Neutrophil (primary cell): ENCODE data around the gene LDLRAD4.

Source experiments
- H3K27ac ChIP-seq: fragments of 200-600 bp; sonication (generic); 2 replicates; pipeline ENCODE4 v1.5.1; 2016; ENCODE audit warnings: mild to moderate bottlenecking, moderate library complexity
- H3K27me3 ChIP-seq: fragments of 200-600 bp; sonication (generic); 2 replicates; pipeline ENCODE4 v1.6.0; 2016; ENCODE audit warnings: mild to moderate bottlenecking
- H3K36me3 ChIP-seq: fragments of 200-600 bp; sonication (generic); 2 replicates; pipeline ENCODE4 v1.5.1; 2017
- H3K4me1 ChIP-seq, 2 experiments: fragments of 200-600 bp in 1 of 2; sonication (generic) in 1 of 2; 1 replicate in 1 of 2; 2 replicates in 1 of 2; pipeline versions ENCODE4 v1.5.1 to v1.6.1; 2013 to 2016; ENCODE audit warnings: low read depth in 1 of 2, low read length in 1 of 2, mild to moderate bottlenecking in 1 of 2, moderate library complexity in 1 of 2; ENCODE audit not compliant: control insufficient read depth in 1 of 2, insufficient read depth in 1 of 2
- H3K4me3 ChIP-seq, 2 experiments: fragments of 200-600 bp in 1 of 2; sonication (generic) in 1 of 2; 1 replicate in 1 of 2; 2 replicates in 1 of 2; pipeline ENCODE4 v1.5.1; 2013 to 2016; ENCODE audit warnings: low read depth in 1 of 2, low read length in 1 of 2, mild to moderate bottlenecking in 1 of 2, moderate library complexity in 1 of 2
- H3K9me3 ChIP-seq: fragments of 200-600 bp; sonication (generic); 2 replicates; pipeline ENCODE4 v1.5.1; 2016
- CTCF ChIP-seq: fragments of 200-600 bp; sonication (generic); IDR thresholded peaks from 2 replicates; pipeline ENCODE4 v1.5.1; 2016; ENCODE audit warnings: antibody characterized with exemption

The LDLRAD4 gene

GRCh38 chr18:13527256-13527655 is 308.7 kb downstream of the LDLRAD4 start:
- Histone ChIP-seq H3K4me1 (no peaks in the 10 kb centered on the region), H3K4me3 (no peak overlapping the region), H3K9me3 (no peaks in the 10 kb centered on the region), H3K36me3 (peaks cover 30% of the 10 kb centered on the region), H3K27me3 (no peaks in the 10 kb centered on the region), H3K27ac (no peak overlapping the region)
- no peak for TF ChIP-seq CTCF

- no peak overlapping the region for H3K27ac ChIP-seq
- H3K4me1 ChIP-seq: no peaks in the 10 kb centered on the region
- no peak for TF ChIP-seq CTCF
- H3K9me3 ChIP-seq: no peaks in the 10 kb centered on the region
- no peaks in the 10 kb centered on the region for H3K27me3 ChIP-seq
- H3K36me3 ChIP-seq: peaks cover 26% of the 10 kb centered on the region
- H3K4me3 ChIP-seq: no peak overlapping the region
Measured at GRCh38 chr18:13527730-13528129, 309.2 kb downstream of the LDLRAD4 start.

- peaks cover 14% of the 10 kb centered on the region for H3K36me3 ChIP-seq
- no peak overlapping the region for H3K27ac ChIP-seq
- no peak overlapping the region for H3K4me3 ChIP-seq
- H3K9me3 ChIP-seq: no peaks in the 10 kb centered on the region
- TF ChIP-seq CTCF: no peak
- H3K27me3 ChIP-seq: no peaks in the 10 kb centered on the region
- no peaks in the 10 kb centered on the region for H3K4me1 ChIP-seq
Measured at GRCh38 chr18:13528739-13529392, 310.3 kb downstream of the LDLRAD4 start.

- no peaks in the 10 kb centered on the region for H3K4me1 ChIP-seq
- TF ChIP-seq CTCF: no peak
- H3K4me3 ChIP-seq: no peak overlapping the region
- H3K36me3 ChIP-seq: peaks cover 11% of the 10 kb centered on the region
- H3K27me3 ChIP-seq: no peaks in the 10 kb centered on the region
- no peaks in the 10 kb centered on the region for H3K9me3 ChIP-seq
- H3K27ac ChIP-seq: no peak overlapping the region
Measured at GRCh38 chr18:13530033-13530878, 311.7 kb downstream of the LDLRAD4 start.

GRCh38 chr18:13530879-13531387 is 312.4 kb downstream of the LDLRAD4 start:
- H3K4me1 ChIP-seq: no peaks in the 10 kb centered on the region
- H3K27ac ChIP-seq: no peak overlapping the region
- H3K27me3 ChIP-seq: no peaks in the 10 kb centered on the region
- H3K4me3 ChIP-seq: no peak overlapping the region
- TF ChIP-seq CTCF: no peak
- peaks cover 5% of the 10 kb centered on the region for H3K36me3 ChIP-seq
- no peaks in the 10 kb centered on the region for H3K9me3 ChIP-seq
